Adrenal gland (tissue), 12 donors: ENCODE measurements around the gene ADARB2. TPM values are rescaled to one million over a fixed set of nuclear protein-coding genes. Genes with fewer than 3 reads are reported as not detected.

Source experiments
- DNase-seq, 7 donors: peaks; one replicate each; pipeline ENCODE4 v3.0.0-alpha.2; 2019 to 2020
- H3K27ac ChIP-seq, 5 donors: fragments of 200-600 bp; sonication (generic) in 4 of 5; 1 replicate in 3 of 5; 2 replicates in 2 of 5; pipeline versions ENCODE4 v1.5.1 to v1.8.0; 2016 to 2020; ENCODE audit warnings: mild to moderate bottlenecking in 1 of 5
- H3K27me3 ChIP-seq: fragments of 200-600 bp; 2 replicates; pipeline ENCODE4 v1.8.0; 2021
- H3K36me3 ChIP-seq, 2 donors: fragments of 200-600 bp; replicated peaks in 1 of 2; 1 replicate in 1 of 2; 2 replicates in 1 of 2; pipeline versions ENCODE4 v1.5.1 to v1.8.0; 2018 to 2022
- H3K4me1 ChIP-seq, 2 donors: fragments of 200-600 bp; replicated peaks in 1 of 2; 1 replicate in 1 of 2; 2 replicates in 1 of 2; pipeline versions ENCODE4 v1.5.1 to v1.8.0; 2018 to 2021
- H3K4me3 ChIP-seq, 4 donors: fragments of 200-600 bp; sonication (generic) in 3 of 4; one replicate each; pipeline ENCODE4 v1.5.1; 2016 to 2018
- H3K9me3 ChIP-seq, 3 donors: fragments of 200-600 bp; sonication (generic) in 1 of 3; replicated peaks in 1 of 3; 1 replicate in 2 of 3; 2 replicates in 1 of 3; pipeline versions ENCODE4 v1.5.1 to v1.8.0; 2016 to 2021
- POLR2A ChIP-seq, 2 donors: fragments of 450-650 bp; IDR thresholded peaks; one replicate each; pipeline ENCODE4 v1.6.1; 2017; ENCODE audit warnings: antibody characterized with exemption in 2 of 2, mild to moderate bottlenecking in 2 of 2, moderate library complexity in 1 of 2
- WGBS, 4 donors: extraction: QIAGEN DNeasy Blood & Tissue Kit in 2 of 4; methylation state at CpG; one replicate each; pipeline versions ENCODE4 v1.1.5 to v1.1.7; 2013 to 2017; 5-methylcytosine and 5-hydroxymethylcytosine counted together
- intact Hi-C, 2 donors: fragments of 100-400 bp; cut with DNase I; formaldehyde crosslinking; loops; one replicate each; pipeline versions ENCODE4 v1.14.1 to v1.15.0; 2022 to 2023
- polyA plus RNA-seq, 3 donors: library from polyadenylated mRNA; stranded (reverse); fragments of 200-250 nt in 2 of 3; fragments of 350-450 nt in 1 of 3; fragmentation: Illumina TruSeq in 1 of 3; extraction: RNeasy Lipid Tissue Mini Kit (QIAGEN cat#74804) in 1 of 3; gene quantifications; one replicate each; pipeline ENCODE4 v1.2.3, GENCODE V29; 2013 to 2014
- total RNA-seq, 9 donors: library from RNA; depleted of rRNA in 4 of 9; stranded (reverse); fragments of >200 nt in 4 of 9; fragments of 120-200 nt in 1 of 9; fragmentation: NEBNext Ultra II Directional in 1 of 9; extraction: Animal tissue kit (Norgen Biotek cat#: 25700) in 1 of 9; gene quantifications; one replicate each; pipeline versions ENCODE4 v1.1.0 to v1.2.4, GENCODE V29; 2013 to 2023
- TF ChIP-seq, protein P1 (sequence below), 6 experiments: fragments of 450-650 bp in 4 of 6; fragments of 200-600 bp in 2 of 6; sonication (generic) in 1 of 6; IDR thresholded peaks; 1 replicate in 5 of 6; 2 replicates in 1 of 6; pipeline versions ENCODE4 v1.5.1 to v1.8.0; 2016 to 2021; ENCODE audit warnings: antibody characterized with exemption in 6 of 6, mild to moderate bottlenecking in 2 of 6, moderate library complexity in 1 of 6
- donor health status: healthy with polysubstance abuse.
- donor health status: Bipolar disorder and iron deficiency.
- donor health status: DM: yes; HTN: yes; CAD: no.
- donor health status: DM: no; HTN: no; CAD: no.
- donor health status: DM: no; HTN: no; CAD: no.
- donor health status: DM: yes; HTN: yes; CAD: no.

ADARB2 gene
- total and polyA plus RNA-seq, 12 donors = 0.14 to 3.1 (median 0.91) TPM

GRCh38 chr10:1746796-1747195 is 9.5 kb upstream of the ADARB2 start:
- intact Hi-C loops = no loop called here
- Histone ChIP-seq H3K36me3 (no peaks in the 10 kb centered on the region), H3K27ac (no peak overlapping the region), H3K4me3 (no peak overlapping the region), H3K27me3 (no peaks in the 10 kb centered on the region), H3K4me1 (no peaks in the 10 kb centered on the region), H3K9me3 (no peaks in the 10 kb centered on the region)
- 90 to 95% (median 92%) methylated on average over 25 of the region's 25 CpGs for WGBS, 4 donors
- TF ChIP-seq, protein P1, sequence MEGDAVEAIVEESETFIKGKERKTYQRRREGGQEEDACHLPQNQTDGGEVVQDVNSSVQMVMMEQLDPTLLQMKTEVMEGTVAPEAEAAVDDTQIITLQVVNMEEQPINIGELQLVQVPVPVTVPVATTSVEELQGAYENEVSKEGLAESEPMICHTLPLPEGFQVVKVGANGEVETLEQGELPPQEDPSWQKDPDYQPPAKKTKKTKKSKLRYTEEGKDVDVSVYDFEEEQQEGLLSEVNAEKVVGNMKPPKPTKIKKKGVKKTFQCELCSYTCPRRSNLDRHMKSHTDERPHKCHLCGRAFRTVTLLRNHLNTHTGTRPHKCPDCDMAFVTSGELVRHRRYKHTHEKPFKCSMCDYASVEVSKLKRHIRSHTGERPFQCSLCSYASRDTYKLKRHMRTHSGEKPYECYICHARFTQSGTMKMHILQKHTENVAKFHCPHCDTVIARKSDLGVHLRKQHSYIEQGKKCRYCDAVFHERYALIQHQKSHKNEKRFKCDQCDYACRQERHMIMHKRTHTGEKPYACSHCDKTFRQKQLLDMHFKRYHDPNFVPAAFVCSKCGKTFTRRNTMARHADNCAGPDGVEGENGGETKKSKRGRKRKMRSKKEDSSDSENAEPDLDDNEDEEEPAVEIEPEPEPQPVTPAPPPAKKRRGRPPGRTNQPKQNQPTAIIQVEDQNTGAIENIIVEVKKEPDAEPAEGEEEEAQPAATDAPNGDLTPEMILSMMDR (IDR thresholded peaks at IDR 0.05) = no peak
- TF ChIP-seq POLR2A (IDR thresholded peaks at IDR 0.05) = no peak
- DNase-seq = no peak

DNA sequence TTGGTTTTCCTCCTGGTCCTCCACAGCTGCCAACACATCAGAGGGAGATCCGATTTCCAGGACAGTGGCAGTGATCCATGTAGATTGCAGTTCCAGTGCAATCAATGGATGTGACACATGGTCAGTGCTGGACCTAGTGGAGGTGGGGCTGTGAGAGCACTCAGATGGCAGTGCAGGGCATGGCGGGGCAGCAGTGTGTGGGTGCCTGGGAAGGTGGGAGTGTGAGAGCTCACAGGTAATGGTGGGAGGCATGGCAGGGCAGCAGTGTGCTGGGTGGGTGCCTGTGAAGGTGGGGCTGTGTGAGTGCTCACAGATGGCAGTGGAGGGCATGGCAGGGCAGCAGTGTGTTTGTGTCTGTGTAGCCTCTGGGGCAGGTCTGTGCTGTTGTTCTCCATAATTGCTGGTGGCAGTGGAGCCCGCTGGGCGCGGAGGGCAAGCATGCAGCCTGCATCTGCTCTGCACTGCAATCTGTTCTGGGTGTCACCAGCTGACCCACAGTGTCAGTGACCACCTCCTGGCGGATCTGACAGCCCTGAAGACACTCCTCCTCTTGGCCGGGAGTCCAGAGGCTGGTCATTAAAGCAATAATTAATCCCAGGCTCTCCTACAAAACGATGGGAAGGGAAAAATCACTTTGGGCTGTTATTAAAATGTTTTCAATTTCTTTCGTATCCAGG is 8.6 kb upstream of the ADARB2 start:
- Histone ChIP-seq H3K4me1 (no peaks in the 10 kb centered on the region), H3K9me3 (no peaks in the 10 kb centered on the region), H3K4me3 (no peak overlapping the region), H3K36me3 (no peaks in the 10 kb centered on the region), H3K27ac (no peak overlapping the region), H3K27me3 (no peaks in the 10 kb centered on the region)
- WGBS, 4 donors = 55 to 63% (median 60%) methylated on average over 8 to 9 of the region's 9 CpGs
- DNase-seq = no peak
- TF ChIP-seq, protein P1 (IDR thresholded peaks at IDR 0.05) = no peak
- TF ChIP-seq POLR2A (IDR thresholded peaks at IDR 0.05) = no peak
- intact Hi-C loops = no loop called here

DNA sequence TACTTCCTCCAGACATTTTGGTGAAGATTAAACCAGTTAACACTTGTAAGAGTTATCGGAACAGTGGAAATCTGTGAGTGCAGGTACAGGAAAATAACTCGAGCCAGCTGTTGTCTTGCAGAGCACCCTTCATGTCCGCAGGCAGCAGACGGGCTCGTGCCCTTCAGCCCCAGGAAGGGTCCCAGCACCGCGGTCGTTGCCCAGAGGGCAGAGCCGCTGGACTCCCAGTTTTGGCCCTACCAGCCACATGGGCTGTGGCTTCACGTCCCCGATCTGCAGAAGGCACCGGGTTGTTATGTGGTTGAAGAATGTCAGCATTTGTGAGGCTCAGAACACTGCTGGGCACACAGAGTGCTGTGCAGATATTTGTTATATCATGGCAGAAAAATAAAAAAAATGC is 7.2 kb upstream of the ADARB2 start:
- no peak for TF ChIP-seq POLR2A (IDR thresholded peaks at IDR 0.05)
- TF ChIP-seq, protein P1 (IDR thresholded peaks at IDR 0.05) = no peak
- 78 to 89% (median 85%) methylated on average over 9 to 12 of the region's 12 CpGs for whole genome bisulfite sequencing, 4 donors
- no peak overlapping the region for H3K4me3 ChIP-seq
- no peak overlapping the region for H3K27ac ChIP-seq
- no peaks in the 10 kb centered on the region for H3K9me3 ChIP-seq
- no peaks in the 10 kb centered on the region for H3K4me1 ChIP-seq
- no peaks in the 10 kb centered on the region for H3K36me3 ChIP-seq
- intact Hi-C loops = no loop called here
- H3K27me3 ChIP-seq = peaks cover 5% of the 10 kb centered on the region
- no peak for DNase-seq

DNA sequence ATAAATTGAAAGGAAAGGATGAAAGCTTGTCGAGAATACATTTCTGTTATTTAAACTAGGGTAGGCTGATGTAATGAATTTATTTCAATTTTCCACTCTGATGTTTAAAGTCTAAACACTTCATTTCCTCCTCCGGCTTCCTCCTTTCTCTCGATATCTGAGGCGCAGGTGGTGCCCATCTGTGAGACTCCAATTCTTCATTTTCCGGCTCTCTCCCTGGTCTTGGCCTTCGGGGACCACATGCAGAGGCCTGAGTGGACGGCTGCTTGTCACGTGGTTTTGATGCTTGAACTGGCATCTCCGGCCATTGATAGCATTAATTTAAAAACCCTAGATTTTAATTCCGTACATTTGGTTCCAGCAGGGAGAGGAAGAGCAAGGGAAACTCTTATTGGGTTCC is 5.8 kb upstream of the ADARB2 start:
- Histone ChIP-seq H3K4me3 (no peak overlapping the region), H3K36me3 (no peaks in the 10 kb centered on the region), H3K27ac (no peak overlapping the region), H3K4me1 (no peaks in the 10 kb centered on the region), H3K9me3 (no peaks in the 10 kb centered on the region), H3K27me3 (peaks cover 12% of the 10 kb centered on the region)
- 59 to 68% (median 67%) methylated on average over 10 of the region's 10 CpGs for WGBS, 4 donors
- no peak for TF ChIP-seq POLR2A (IDR thresholded peaks at IDR 0.05)
- TF ChIP-seq, protein P1 (IDR thresholded peaks at IDR 0.05) = no peak
- DNase-seq = no peak
- intact Hi-C loops = no loop called here
